ENCODE results near the gene LENG8.

Gene LENG8

DNA sequence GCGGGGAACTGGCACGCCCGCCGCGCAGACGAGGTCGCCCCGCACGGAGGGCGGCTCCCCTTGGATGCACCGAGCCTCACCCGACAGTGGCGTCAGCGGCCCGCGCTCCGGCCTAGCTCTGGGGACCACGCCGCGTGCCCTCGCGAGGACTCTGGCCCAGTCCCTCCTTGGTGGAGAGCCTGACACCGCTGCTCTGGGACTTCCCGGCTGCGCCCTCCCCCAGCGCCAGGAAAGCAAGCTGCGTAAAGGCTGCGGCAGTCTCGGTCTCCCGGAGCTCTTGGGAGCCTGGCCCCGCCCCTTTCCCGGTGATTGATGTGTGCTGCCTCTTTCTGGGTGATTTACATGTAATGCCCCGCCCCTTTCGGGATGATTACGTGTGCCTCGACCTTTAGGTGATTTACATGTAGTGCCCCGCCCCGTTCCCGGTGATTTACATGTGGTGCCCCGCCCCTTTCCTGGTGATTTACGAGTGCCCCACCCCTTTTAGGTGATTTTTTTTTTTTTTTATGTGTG, 14.6 kb downstream of the LENG8 start, which contains the start of gene LENG9 (continued):
- TF ChIP-seq ZNF513 (tag by site-specific recombination; IDR thresholded peaks at IDR 0.05): no peak
- TF ChIP-seq SALL2 (tag by site-specific recombination; IDR thresholded peaks at IDR 0.05; ENCODE audit: borderline replicate concordance): no peak
- no peak for TF ChIP-seq ZNF654 (tag by site-specific recombination; IDR thresholded peaks at IDR 0.05; ENCODE audit: low read depth)
- peak; percentile 78; the same call in 1 of the 2 replicates for TF ChIP-seq SP2 (tag by site-specific recombination; IDR thresholded peaks at IDR 0.05)
- TF ChIP-seq BCL11B (tag by site-specific recombination; IDR thresholded peaks at IDR 0.05; ENCODE audit: low read depth): no peak
- peak; percentile 67 for TF ChIP-seq KLF10 (tag by site-specific recombination; IDR thresholded peaks at IDR 0.05)
- no peak for TF ChIP-seq TCF7L2 (IDR thresholded peaks at IDR 0.05; ENCODE audit: borderline replicate concordance, low read depth, low read length)
- no peak for TF ChIP-seq ZNF175 (tag by site-specific recombination; IDR thresholded peaks at IDR 0.05)
- no peak for TF ChIP-seq ZNF211 (tag by site-specific recombination; IDR thresholded peaks at IDR 0.05; ENCODE audit: low read depth)
- TF ChIP-seq ZNF184 (tag by site-specific recombination; IDR thresholded peaks at IDR 0.05): no peak
- TF ChIP-seq ZNF280C (tag by site-specific recombination; IDR thresholded peaks at IDR 0.05): no peak
- no peak for TF ChIP-seq ZNF610 (tag by site-specific recombination; IDR thresholded peaks at IDR 0.05; ENCODE audit: borderline replicate concordance)
- TF ChIP-seq GLIS1 (tag by site-specific recombination; IDR thresholded peaks at IDR 0.05): peak; percentile 74
- TF ChIP-seq KLF7 (tag by site-specific recombination; IDR thresholded peaks at IDR 0.05; ENCODE audit: borderline replicate concordance): no peak
- no peak for TF ChIP-seq KLF8 (tag by site-specific recombination; IDR thresholded peaks at IDR 0.05)
- 0 out of 2 replicates have a peak, but pooled peaks have one; percentile 89 for TF ChIP-seq ZNF362 (tag by site-specific recombination; IDR thresholded peaks at IDR 0.05)
- TF ChIP-seq ZNF645 (tag by site-specific recombination; IDR thresholded peaks at IDR 0.05): no peak
- TF ChIP-seq SCRT2 (tag by site-specific recombination; IDR thresholded peaks at IDR 0.05): no peak
- TF ChIP-seq, protein P1, sequence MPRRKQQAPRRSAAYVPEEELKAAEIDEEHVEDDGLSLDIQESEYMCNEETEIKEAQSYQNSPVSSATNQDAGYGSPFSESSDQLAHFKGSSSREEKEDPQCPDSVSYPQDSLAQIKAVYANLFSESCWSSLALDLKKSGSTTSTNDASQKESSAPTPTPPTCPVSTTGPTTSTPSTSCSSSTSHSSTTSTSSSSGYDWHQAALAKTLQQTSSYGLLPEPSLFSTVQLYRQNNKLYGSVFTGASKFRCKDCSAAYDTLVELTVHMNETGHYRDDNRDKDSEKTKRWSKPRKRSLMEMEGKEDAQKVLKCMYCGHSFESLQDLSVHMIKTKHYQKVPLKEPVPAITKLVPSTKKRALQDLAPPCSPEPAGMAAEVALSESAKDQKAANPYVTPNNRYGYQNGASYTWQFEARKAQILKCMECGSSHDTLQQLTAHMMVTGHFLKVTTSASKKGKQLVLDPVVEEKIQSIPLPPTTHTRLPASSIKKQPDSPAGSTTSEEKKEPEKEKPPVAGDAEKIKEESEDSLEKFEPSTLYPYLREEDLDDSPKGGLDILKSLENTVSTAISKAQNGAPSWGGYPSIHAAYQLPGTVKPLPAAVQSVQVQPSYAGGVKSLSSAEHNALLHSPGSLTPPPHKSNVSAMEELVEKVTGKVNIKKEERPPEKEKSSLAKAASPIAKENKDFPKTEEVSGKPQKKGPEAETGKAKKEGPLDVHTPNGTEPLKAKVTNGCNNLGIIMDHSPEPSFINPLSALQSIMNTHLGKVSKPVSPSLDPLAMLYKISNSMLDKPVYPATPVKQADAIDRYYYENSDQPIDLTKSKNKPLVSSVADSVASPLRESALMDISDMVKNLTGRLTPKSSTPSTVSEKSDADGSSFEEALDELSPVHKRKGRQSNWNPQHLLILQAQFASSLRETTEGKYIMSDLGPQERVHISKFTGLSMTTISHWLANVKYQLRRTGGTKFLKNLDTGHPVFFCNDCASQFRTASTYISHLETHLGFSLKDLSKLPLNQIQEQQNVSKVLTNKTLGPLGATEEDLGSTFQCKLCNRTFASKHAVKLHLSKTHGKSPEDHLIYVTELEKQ (tag by site-specific recombination; IDR thresholded peaks at IDR 0.05; ENCODE audit: borderline replicate concordance): no peak

All from HEK293 (cell line).